GM23248 (cell line): Measurements from ENCODE around the gene PPDPF. TPM values are rescaled to one million over a fixed set of nuclear protein-coding genes. Genes with fewer than 3 reads are reported as not detected.
"Not testable (repeated sequence)": the region's sequence is repeated elsewhere in the genome, so short reads cannot be mapped to it uniquely, and the experiment has no call there.

ENCODE experiments used
- DNase-seq: peaks from one replicate; pipeline ENCODE4 v3.0.0-alpha.2; 2015
- H2AFZ ChIP-seq: fragments of 200-600 bp; sonication (generic); 2 replicates; pipeline ENCODE4 v1.6.1; 2016; ENCODE audit warnings: antibody characterized with exemption
- H3F3A ChIP-seq: fragments of 200-600 bp; sonication (generic); 2 replicates; pipeline ENCODE4 v1.6.1; 2016; ENCODE audit warnings: mild to moderate bottlenecking, antibody characterized with exemption, mixed run types; ENCODE audit not compliant: insufficient read depth
- H3K27ac ChIP-seq: fragments of 200-600 bp; sonication (generic); 2 replicates; pipeline ENCODE4 v1.5.1; 2016; ENCODE audit warnings: mild to moderate bottlenecking
- H3K27me3 ChIP-seq: fragments of 200-600 bp; sonication (generic); replicated peaks from 2 replicates; pipeline ENCODE4 v1.6.1; 2016; ENCODE audit warnings: mild to moderate bottlenecking; ENCODE audit not compliant: insufficient read depth
- H3K36me3 ChIP-seq: fragments of 200-600 bp; sonication (generic); 2 replicates; pipeline ENCODE4 v1.6.1; 2016; ENCODE audit warnings: low read depth, mild to moderate bottlenecking
- H3K4me1 ChIP-seq: fragments of 200-600 bp; sonication (generic); 2 replicates; pipeline ENCODE4 v1.6.1; 2016; ENCODE audit warnings: mild to moderate bottlenecking; ENCODE audit not compliant: insufficient read depth
- H3K4me2 ChIP-seq: fragments of 200-600 bp; sonication (generic); one replicate; pipeline ENCODE4 v1.6.1; 2016; ENCODE audit warnings: mild to moderate bottlenecking; ENCODE audit not compliant: unreplicated experiment
- H3K4me3 ChIP-seq: fragments of 200-600 bp; sonication (generic); 2 replicates; pipeline ENCODE4 v1.5.1; 2016; ENCODE audit warnings: mild to moderate bottlenecking
- H3K79me2 ChIP-seq: fragments of 200-600 bp; sonication (generic); 2 replicates; pipeline ENCODE4 v1.6.1; 2016; ENCODE audit warnings: mild to moderate bottlenecking; ENCODE audit not compliant: insufficient read depth
- H3K9ac ChIP-seq: fragments of 200-600 bp; sonication (generic); 2 replicates; pipeline ENCODE4 v1.6.1; 2016; ENCODE audit warnings: mild to moderate bottlenecking
- H3K9me2 ChIP-seq: fragments of 200-600 bp; sonication (generic); 2 replicates; pipeline ENCODE4 v1.6.1; 2016; ENCODE audit warnings: mixed run types, mild to moderate bottlenecking, moderate library complexity; ENCODE audit not compliant: insufficient read depth
- H3K9me3 ChIP-seq: fragments of 200-600 bp; sonication (generic); one replicate; pipeline ENCODE4 v1.6.1; 2017; ENCODE audit warnings: low read depth
- H4K20me1 ChIP-seq: fragments of 200-600 bp; sonication (generic); 2 replicates; pipeline ENCODE4 v1.6.0; 2016; ENCODE audit not compliant: insufficient read depth
- EZH2 ChIP-seq: fragments of 200-600 bp; sonication (generic); IDR thresholded peaks from 2 replicates; pipeline ENCODE4 v1.6.1; 2018; ENCODE audit warnings: antibody characterized with exemption, mild to moderate bottlenecking; ENCODE audit not compliant: insufficient read depth, poor library complexity, severe bottlenecking
- EZH2phosphoT487 ChIP-seq: fragments of 200-600 bp; sonication (generic); IDR thresholded peaks from 2 replicates; pipeline ENCODE4 v1.6.1; 2018; ENCODE audit warnings: antibody characterized with exemption, moderate library complexity, mild to moderate bottlenecking, low read depth; ENCODE audit not compliant: insufficient read depth
- WGBS, 2 experiments: methylation state at CpG; one replicate each; pipeline ENCODE4 v1.1.6; 2015 to 2017; ENCODE audit warnings: low lambda C conversion rate in 2 of 2, low coverage in 1 of 2; ENCODE audit errors: missing lambda C conversion rate in 2 of 2; 5-methylcytosine and 5-hydroxymethylcytosine counted together
- in situ Hi-C: fragments of 300-500 bp; cut with MboI; formaldehyde crosslinking; loops from 2 replicates; pipeline ENCODE4 v1.15.0; 2020
- polyA plus RNA-seq: library from polyadenylated mRNA; unstranded; fragments of >200 nt; fragmentation: Nextera tagmentation; extraction: Ambion mirVana; gene quantifications from 2 replicates; pipeline ENCODE4 v1.2.1, GENCODE V29; 2016
- total RNA-seq: library from RNA; depleted of rRNA; stranded (reverse); fragments of >200 nt; shearing (Covaris generic); gene quantifications from 2 replicates; pipeline ENCODE4 v1.2.3, GENCODE V29; 2014; rRNA removed

The PPDPF gene
- total and polyA plus RNA-seq, 2 experiments from 2014 or later, result 170 to 236 TPM

DNA sequence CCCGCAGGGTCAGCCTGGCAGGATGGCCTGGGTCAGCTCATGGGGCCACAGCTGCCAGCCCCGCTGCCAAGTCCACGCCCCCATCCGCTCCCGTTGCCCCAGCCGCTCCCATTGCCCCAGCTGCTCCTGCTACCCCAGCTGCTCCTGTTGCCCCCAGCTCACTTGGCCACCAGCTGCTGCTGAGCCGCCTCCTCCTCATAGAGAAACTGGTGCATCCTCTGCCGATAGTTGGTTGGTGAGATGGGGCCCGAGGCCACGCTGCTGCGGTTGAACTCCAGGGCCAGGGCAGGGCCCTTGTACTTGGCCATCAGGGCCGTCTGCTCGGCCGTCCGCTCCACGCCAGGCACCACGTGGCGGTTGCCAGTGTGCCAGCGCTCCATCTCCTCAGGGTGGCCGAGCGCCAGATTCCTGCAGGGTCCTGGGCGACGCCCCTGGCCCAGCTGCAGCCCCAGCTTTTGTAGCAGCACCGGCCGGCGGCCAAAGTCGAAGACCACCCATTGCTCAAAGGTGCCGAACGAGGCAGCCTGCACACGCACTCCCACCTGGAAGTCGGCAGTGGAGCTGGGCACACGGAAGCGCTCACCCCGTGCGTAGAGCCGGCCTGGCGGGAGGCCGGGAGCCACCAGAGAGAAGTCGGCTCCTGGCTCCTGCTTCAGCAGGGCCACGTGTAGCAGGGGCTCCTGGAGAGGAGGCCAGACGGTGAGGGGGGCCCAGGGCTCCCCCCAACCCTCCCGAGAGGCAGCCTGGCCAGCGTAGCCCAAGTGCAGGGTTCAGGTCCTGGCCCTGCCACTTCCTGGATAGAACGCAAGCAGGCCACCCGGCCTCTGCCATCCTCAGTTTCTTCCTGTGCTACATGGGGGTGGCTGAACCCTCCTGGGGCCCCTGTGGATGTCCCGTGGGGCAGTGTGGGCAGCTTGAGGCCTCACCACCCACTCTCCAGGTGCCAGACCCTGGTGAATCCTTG, 48.7 kb downstream of the PPDPF start:
- no peak overlapping the region for H2AFZ ChIP-seq
- no peak overlapping the region for H3K4me3 ChIP-seq
- no peaks in the 10 kb centered on the region for H3K9me2 ChIP-seq
- no peak for DNase-seq
- no peak overlapping the region for H3K4me2 ChIP-seq
- H3F3A ChIP-seq, result no peaks in the 10 kb centered on the region
- in situ Hi-C loops, result no loop called here
- no peaks in the 10 kb centered on the region for H3K36me3 ChIP-seq
- no peaks in the 10 kb centered on the region for H3K27me3 ChIP-seq
- H3K9ac ChIP-seq, result no peak overlapping the region
- no peak overlapping the region for H3K27ac ChIP-seq
- 84 to 85% methylated on average over 31 to 46 of the region's 46 CpGs for WGBS, 2 experiments
- TF ChIP-seq EZH2, result no peak
- no peak for TF ChIP-seq EZH2phosphoT487
- H3K9me3 ChIP-seq, result no peaks in the 10 kb centered on the region
- no peaks in the 10 kb centered on the region for H3K4me1 ChIP-seq
- no peaks in the 10 kb centered on the region for H4K20me1 ChIP-seq
- 0 out of 2 replicates have a peak, but pooled peaks cover 8% of the 10 kb centered on the region for H3K79me2 ChIP-seq

- Histone ChIP-seq H4K20me1 (no peaks in the 10 kb centered on the region), H3K4me3 (no peak overlapping the region), H3K9ac (no peak overlapping the region), H3K27ac (no peak overlapping the region), H3K79me2 (0 out of 2 replicates have a peak, but pooled peaks cover 8% of the 10 kb centered on the region), H3K27me3 (no peaks in the 10 kb centered on the region), H3K4me1 (0 out of 2 replicates have a peak, but pooled peaks cover 5% of the 10 kb centered on the region), H3K36me3 (no peaks in the 10 kb centered on the region), H3F3A (peaks cover 9% of the 10 kb centered on the region; the same call in 1 of the 2 replicates), H3K9me2 (no peaks in the 10 kb centered on the region), H3K4me2 (no peak overlapping the region), H2AFZ (no peak overlapping the region), H3K9me3 (no peaks in the 10 kb centered on the region)
- no peak for TF ChIP-seq EZH2phosphoT487
- no peak for TF ChIP-seq EZH2
- in situ Hi-C loops, result no loop called here
- DNase-seq, result no peak
- 88 to 90% methylated on average over 23 to 28 of the region's 28 CpGs for WGBS, 2 experiments
Measured at GRCh38 chr20:63570281-63571086, 49.9 kb downstream of the PPDPF start.

DNA sequence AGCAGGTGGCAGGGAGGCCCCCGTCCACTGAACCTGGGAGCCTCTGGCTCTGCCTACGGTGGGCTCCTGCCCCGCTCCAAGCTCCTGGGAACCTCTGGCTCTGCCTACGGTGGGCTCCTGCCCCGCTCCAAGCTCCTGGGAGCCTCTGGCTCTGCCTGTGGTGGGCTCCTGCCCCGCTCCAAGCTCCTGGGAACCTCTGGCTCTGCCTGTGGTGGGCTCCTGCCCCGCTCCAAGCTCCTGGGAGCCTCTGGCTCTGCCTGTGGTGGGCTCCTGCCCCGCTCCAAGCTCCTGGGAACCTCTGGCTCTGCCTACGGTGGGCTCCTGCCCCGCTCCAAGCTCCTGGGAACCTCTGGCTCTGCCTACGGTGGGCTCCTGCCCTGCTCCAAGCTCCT, 50.5 kb downstream of the PPDPF start:
- H3K27me3 ChIP-seq, H3K36me3 ChIP-seq, H3K9ac ChIP-seq, H3K4me2 ChIP-seq, H3K79me2 ChIP-seq, in situ Hi-C loops, H4K20me1 ChIP-seq, H3K9me3 ChIP-seq, H3K27ac ChIP-seq, H3K9me2 ChIP-seq, H3K4me1 ChIP-seq, H3K4me3 ChIP-seq, DNase-seq, H2AFZ ChIP-seq: not testable (repeated sequence)
- 79 to 100% methylated on average over 2 to 11 of the region's 11 CpGs for WGBS, 2 experiments
- peaks cover 15% of the 10 kb centered on the region; the same call in 1 of the 2 replicates for H3F3A ChIP-seq

Other genes with a start within 250 kb of the PPDPF start
- gene ARFGAP1, start 248.0 kb upstream of the PPDPF start, total RNA-seq, result 88.5 and 105 TPM in 2 replicates
- 59.9 and 69.0 TPM in 2 replicates for gene ARFGAP1, start 248.0 kb upstream of the PPDPF start, polyA plus RNA-seq
- not detected in 2 replicates for gene COL20A1, start 227.6 kb upstream of the PPDPF start, total RNA-seq
- not detected in 2 replicates for gene COL20A1, start 227.6 kb upstream of the PPDPF start, polyA plus RNA-seq
- not detected in 2 replicates for gene CHRNA4, start 159.4 kb upstream of the PPDPF start, total RNA-seq
- not detected in 2 replicates for gene CHRNA4, start 159.4 kb upstream of the PPDPF start, polyA plus RNA-seq
- not detected in 2 replicates for gene KCNQ2, start 48.1 kb upstream of the PPDPF start, total RNA-seq
- 0.38 TPM in 1 of 2 replicates, not detected in the other for gene KCNQ2, start 48.1 kb upstream of the PPDPF start, polyA plus RNA-seq
- gene EEF1A2, start 21.7 kb upstream of the PPDPF start, total RNA-seq, result 0.43 TPM in 1 of 2 replicates, not detected in the other
- gene EEF1A2, start 21.7 kb upstream of the PPDPF start, polyA plus RNA-seq, result not detected in 2 replicates
- gene PTK6, start 16.6 kb downstream of the PPDPF start, total RNA-seq, result 0.13 TPM in 1 of 2 replicates, not detected in the other
- gene PTK6, start 16.6 kb downstream of the PPDPF start, polyA plus RNA-seq, result 0.06 TPM in 1 of 2 replicates, not detected in the other
- gene SRMS, start 27.0 kb downstream of the PPDPF start, total RNA-seq, result not detected in 2 replicates
- gene SRMS, start 27.0 kb downstream of the PPDPF start, polyA plus RNA-seq, result not detected in 2 replicates
- 0.65 TPM in 1 of 2 replicates, not detected in the other for gene FNDC11, start 33.4 kb downstream of the PPDPF start, total RNA-seq
- 0.15 and 0.37 TPM in 2 replicates for gene FNDC11, start 33.4 kb downstream of the PPDPF start, polyA plus RNA-seq
- gene HELZ2, start 53.5 kb downstream of the PPDPF start, total RNA-seq, result 17.5 and 25.2 TPM in 2 replicates
- gene HELZ2, start 53.5 kb downstream of the PPDPF start, polyA plus RNA-seq, result 3.0 and 3.7 TPM in 2 replicates
- 13.6 and 15.4 TPM in 2 replicates for gene GMEB2, start 106.3 kb downstream of the PPDPF start, total RNA-seq
- 7.7 and 7.8 TPM in 2 replicates for gene GMEB2, start 106.3 kb downstream of the PPDPF start, polyA plus RNA-seq
- gene STMN3, start 132.7 kb downstream of the PPDPF start, total RNA-seq, result 26.8 and 37.6 TPM in 2 replicates
- 18.5 and 18.6 TPM in 2 replicates for gene STMN3, start 132.7 kb downstream of the PPDPF start, polyA plus RNA-seq
- gene RTEL1, start 137.5 kb downstream of the PPDPF start, total RNA-seq, result 15.6 and 30.7 TPM in 2 replicates
- 8.5 and 8.6 TPM in 2 replicates for gene RTEL1, start 137.5 kb downstream of the PPDPF start, polyA plus RNA-seq
- 36.9 and 39.9 TPM in 2 replicates for gene TNFRSF6B, start 175.9 kb downstream of the PPDPF start, total RNA-seq
- 17.4 and 17.5 TPM in 2 replicates for gene TNFRSF6B, start 175.9 kb downstream of the PPDPF start, polyA plus RNA-seq
- gene ARFRP1, start 187.2 kb downstream of the PPDPF start, total RNA-seq, result 61.4 and 65.9 TPM in 2 replicates
- gene ARFRP1, start 187.2 kb downstream of the PPDPF start, polyA plus RNA-seq, result 57.6 and 60.8 TPM in 2 replicates
- 26.2 and 28.5 TPM in 2 replicates for gene ZGPAT, start 187.3 kb downstream of the PPDPF start, total RNA-seq
- gene ZGPAT, start 187.3 kb downstream of the PPDPF start, polyA plus RNA-seq, result 19.9 and 22.7 TPM in 2 replicates
- gene LIME1, start 215.9 kb downstream of the PPDPF start, total RNA-seq, result 14.1 and 32.0 TPM in 2 replicates
- gene LIME1, start 215.9 kb downstream of the PPDPF start, polyA plus RNA-seq, result 2.4 and 3.7 TPM in 2 replicates
- gene SLC2A4RG, start 219.0 kb downstream of the PPDPF start, total RNA-seq, result 63.9 and 64.9 TPM in 2 replicates
- 21.3 and 22.7 TPM in 2 replicates for gene SLC2A4RG, start 219.0 kb downstream of the PPDPF start, polyA plus RNA-seq